ENCODE measurements around the gene RAPGEF5.

RAPGEF5 gene

GRCh38 chr7:22151901-22152300 is 205.1 kb downstream of the RAPGEF5 start:
- DNase-seq (ENCODE audit: low read depth): no peak

- no peak for DNase-seq (ENCODE audit: low read depth)
Measured at GRCh38 chr7:22150221-22150620, 206.7 kb downstream of the RAPGEF5 start.

GRCh38 chr7:22147868-22148267 is 209.1 kb downstream of the RAPGEF5 start:
- DNase-seq (ENCODE audit: low read depth): no peak

GRCh38 chr7:22146961-22147512 is 209.9 kb downstream of the RAPGEF5 start:
- no peak for DNase-seq (ENCODE audit: low read depth)

GRCh38 chr7:22144950-22145349 is 212.0 kb downstream of the RAPGEF5 start:
- DNase-seq (ENCODE audit: low read depth): no peak

GRCh38 chr7:22143491-22143890 is 213.5 kb downstream of the RAPGEF5 start:
- no peak for DNase-seq (ENCODE audit: low read depth)

GRCh38 chr7:22142572-22142971 is 214.4 kb downstream of the RAPGEF5 start:
- DNase-seq (ENCODE audit: low read depth): no peak

- no peak for DNase-seq (ENCODE audit: low read depth)
Measured at GRCh38 chr7:22141355-22141754, 215.6 kb downstream of the RAPGEF5 start.

GRCh38 chr7:22140578-22140977 is 216.4 kb downstream of the RAPGEF5 start:
- DNase-seq (ENCODE audit: low read depth): no peak

- no peak for DNase-seq (ENCODE audit: low read depth)
Measured at GRCh38 chr7:22138886-22139285, 218.1 kb downstream of the RAPGEF5 start.

GRCh38 chr7:22138106-22138505 is 218.8 kb downstream of the RAPGEF5 start:
- no peak for DNase-seq (ENCODE audit: low read depth)

- DNase-seq (ENCODE audit: low read depth): no peak
Measured at GRCh38 chr7:22137466-22137865, 219.5 kb downstream of the RAPGEF5 start.

- no peak for DNase-seq (ENCODE audit: low read depth)
Measured at GRCh38 chr7:22137026-22137425, 219.9 kb downstream of the RAPGEF5 start.

- DNase-seq (ENCODE audit: low read depth): no peak
Measured at GRCh38 chr7:22129819-22130580, 227.0 kb downstream of the RAPGEF5 start.

- no peak for DNase-seq (ENCODE audit: low read depth)
Measured at GRCh38 chr7:22129166-22129565, 227.8 kb downstream of the RAPGEF5 start.

GRCh38 chr7:22128528-22128920 is 228.4 kb downstream of the RAPGEF5 start:
- no peak for DNase-seq (ENCODE audit: low read depth)

GRCh38 chr7:22127835-22128527 is 229.0 kb downstream of the RAPGEF5 start:
- no peak for DNase-seq (ENCODE audit: low read depth)

GRCh38 chr7:22125436-22125835 is 231.5 kb downstream of the RAPGEF5 start:
- DNase-seq (ENCODE audit: low read depth): no peak

- no peak for DNase-seq (ENCODE audit: low read depth)
Measured at GRCh38 chr7:22124941-22125340, 232.0 kb downstream of the RAPGEF5 start.

GRCh38 chr7:22123139-22123538 is 233.8 kb downstream of the RAPGEF5 start:
- no peak for DNase-seq (ENCODE audit: low read depth)

GRCh38 chr7:22121702-22122474 is 235.1 kb downstream of the RAPGEF5 start:
- no peak for DNase-seq (ENCODE audit: low read depth)

- no peak for DNase-seq (ENCODE audit: low read depth)
Measured at GRCh38 chr7:22120391-22121053, 236.4 kb downstream of the RAPGEF5 start.

All from stimulated activated CD8-positive, alpha-beta memory T cell treated with anti-CD3 and anti-CD28 coated beads, Interleukin-15, amount 100 ng/mL, for 24 hours (primary cell).